KG1 (cell line): Measurements from ENCODE around the gene HCRTR1.

Source experiments
- DNase-seq: peaks from one replicate; lab custom pipeline; 2025; lab: John Stamatoyannopoulos, UW

The HCRTR1 gene

DNA sequence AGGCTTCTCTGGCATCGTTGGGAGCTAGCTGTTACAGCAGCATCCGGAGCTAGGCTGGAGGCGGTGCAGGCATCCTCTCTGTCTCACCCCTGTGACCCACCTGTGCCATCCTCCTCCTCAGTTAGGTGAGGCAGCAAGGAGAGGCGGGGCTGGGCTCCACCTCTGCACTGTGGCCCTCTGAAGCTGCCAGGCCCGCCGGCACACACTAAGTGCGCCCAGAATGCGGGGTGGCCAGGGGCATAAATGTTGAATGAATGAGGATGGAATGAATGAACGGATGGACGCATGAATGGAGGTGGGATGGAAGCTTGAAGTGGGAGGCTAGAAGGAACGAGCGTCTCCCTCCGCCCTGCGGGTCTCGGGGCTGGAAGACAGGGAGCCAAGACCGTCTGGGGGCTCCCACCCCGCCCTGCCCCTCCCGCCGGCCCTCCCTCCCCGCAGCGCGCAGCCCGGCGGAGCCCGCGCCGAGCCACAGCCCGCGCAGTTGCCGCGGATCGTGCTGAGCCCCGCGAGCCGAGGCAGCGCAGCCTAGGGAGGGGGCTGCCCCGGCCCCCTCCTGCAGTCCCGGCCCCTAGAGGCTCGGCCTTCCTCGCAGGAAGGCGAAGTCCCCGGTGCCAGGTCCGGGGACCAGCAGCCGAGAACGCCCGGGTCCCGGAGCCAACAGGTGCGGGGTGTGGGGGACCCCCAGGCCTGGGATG lies at the start of gene HCRTR1:
Gene HCRTR1 (plus strand): TSS at position 472 of the 698 bp plus-strand sequence. CDS start 1,504 bp downstream, outside the sequence.
- no peak for DNase-seq

DNA sequence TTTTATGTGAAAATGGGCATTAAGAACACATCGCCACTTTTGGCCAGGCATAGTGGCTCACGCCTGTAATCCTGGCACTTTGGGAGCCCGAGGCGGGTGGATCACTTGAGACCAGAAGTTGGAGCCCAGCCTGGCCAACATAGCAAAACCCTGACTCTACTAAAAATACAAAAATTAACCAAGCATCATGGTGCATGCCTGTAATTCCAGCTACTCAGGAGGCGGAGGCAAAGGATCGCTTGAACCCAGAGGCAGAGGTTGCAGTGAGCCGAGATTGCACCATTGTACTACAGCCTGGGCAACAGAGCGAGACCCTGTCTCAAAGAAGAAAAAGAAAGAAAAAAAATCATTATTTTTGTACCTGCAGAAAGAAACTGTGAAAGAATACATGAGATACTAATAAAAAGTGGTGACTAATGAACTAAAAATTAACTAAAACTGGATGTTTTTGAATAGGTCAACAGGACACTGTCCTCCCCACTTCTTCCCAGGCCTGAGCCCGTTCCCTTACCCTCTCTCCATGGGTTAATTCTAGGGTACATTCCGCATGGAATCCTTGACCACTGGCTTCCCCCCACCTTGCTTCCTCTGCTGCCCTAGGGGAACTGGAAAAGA lies 49.4 kb upstream of the HCRTR1 start:
- no peak for DNase-seq

DNA sequence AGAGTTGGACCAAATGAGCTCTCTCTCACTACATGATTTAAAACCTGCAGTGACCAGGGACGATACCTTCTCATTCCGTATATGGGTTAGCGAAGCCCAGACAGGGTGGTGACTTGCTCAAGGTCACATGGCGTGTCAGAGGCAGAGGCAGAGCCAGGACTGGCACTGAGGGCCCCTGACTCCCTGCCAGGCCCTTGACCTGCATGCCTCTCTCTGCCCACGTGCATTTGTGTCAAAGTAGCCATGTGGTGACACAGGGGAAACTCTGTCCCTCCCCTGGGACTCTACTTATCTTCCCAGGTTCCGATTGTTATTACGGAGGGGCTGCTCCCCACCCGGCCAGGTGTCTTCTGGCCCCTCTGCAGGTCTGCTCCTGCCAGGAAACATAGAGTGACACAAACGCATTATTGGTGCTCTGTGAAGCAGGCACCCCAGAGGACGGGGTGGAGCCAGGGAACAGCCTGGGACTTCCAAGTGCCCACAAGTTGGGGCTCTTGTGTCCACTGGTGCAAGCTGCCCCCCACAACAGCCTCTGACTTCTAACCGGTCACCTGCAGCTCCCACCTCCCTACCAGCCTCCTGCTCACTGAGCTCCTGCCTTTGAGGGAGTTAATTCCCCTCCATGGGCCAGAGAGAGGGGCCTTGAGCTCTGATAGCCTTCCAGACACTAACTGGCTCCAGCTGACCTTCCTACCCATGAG lies 48.4 kb upstream of the HCRTR1 start:
- no peak for DNase-seq

DNA sequence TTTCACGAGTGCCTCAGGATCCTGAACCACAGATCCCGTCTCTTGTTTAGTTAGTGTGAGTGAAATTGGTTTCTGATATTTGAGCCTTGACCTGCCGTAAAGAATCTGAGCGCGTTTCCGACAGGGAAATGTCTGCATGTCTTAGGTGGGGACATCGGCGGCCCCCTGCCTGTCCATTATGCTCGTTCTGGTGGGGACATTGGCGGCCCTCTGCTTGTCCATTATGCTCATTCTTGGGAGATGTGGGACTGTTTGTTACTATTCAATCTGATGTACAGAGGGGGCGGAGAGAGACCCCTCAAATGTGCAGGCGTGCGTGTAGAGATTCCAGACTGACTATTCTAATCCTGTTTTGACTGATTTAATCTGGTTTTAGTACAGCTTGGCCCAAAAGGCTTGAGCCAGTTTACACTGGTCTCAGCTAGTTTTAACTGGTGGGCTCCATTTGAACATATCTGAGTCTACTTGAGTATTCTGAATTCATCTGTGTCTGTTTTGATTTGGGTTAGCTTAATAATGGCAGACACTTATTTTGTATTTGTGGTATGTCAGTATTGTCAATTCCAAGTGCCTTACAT lies 47.8 kb upstream of the HCRTR1 start:
- no peak for DNase-seq

DNA sequence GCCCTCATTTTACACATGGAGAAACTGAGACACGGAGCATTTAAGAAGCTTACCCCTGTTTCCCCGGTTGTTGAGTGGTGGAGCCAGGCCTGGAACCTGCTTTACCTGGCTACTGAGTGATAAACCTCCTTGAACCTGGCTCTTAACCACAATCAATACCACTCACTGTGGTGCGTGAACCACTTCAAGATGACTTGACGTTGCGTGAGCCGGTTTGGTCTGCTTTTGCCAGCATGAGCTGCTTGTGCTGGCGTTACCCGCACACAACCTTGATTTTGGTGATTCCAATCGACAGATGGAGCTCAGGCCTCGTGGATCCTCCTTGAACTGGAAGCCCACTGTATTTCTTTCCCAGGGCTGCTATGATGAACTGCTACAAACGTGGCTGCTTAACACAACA lies 47.3 kb upstream of the HCRTR1 start:
- no peak for DNase-seq

DNA sequence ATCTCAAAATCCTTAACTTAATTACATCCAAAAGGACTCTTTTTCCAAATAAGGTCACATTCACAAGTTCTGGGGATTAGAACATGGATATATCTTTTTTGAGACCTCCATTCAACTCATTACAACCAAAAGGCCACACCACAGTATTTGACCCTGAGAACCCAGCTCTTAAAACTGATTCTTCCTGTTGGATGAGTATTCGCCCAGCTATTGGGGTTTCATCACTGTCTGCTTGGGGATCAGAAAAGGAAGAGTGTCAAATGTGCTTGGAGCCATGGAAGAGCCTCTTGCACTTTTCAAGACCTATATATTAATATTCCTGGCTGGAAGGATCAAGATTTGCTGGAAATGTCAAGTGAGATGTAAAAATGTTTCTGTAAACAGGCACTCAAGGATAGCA lies 46.6 kb upstream of the HCRTR1 start:
- DNase-seq, result no peak

DNA sequence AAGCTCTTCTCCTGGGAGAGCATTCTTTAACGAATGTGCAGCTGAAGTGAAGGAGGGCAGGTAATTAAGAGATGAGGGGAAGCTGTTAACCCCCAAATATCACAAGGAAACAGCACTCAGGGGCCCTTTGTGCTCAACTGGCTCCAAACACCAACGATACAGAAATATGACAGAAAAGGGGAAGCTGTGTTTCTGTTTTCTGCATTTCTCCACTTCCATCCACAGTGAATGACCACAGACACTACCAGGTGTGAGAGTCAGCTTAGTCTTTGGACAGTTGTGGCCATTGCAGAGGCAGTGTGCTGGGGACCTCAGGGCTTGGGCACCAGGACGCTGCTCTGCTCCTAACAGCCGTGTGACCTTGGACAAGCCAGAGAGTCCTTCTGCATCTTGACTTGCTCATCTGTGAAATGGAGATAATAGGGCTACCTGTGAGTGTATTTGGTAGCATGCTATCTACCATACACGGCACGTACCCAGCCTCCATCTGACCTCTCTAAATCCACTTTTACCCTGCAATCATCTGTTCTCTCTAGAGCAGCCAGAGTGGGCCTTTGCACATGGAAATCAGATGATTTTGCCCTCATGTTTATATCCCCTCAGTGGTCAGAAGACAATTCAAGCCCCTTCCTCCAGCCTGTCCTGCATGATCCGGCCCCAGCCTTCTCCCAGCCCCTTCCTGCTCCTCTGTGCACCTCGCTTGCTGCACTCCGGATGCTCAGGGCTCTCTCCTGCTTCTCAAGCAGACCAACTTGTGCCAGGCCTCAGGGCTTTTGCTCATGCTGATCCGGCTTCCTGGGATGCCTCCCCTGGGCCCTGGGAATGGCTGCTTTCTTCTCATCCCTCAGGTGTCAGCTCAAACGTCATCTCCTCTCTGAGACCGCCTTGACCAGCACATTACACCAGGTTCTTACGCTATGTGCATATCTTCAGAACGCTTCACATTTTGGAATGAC lies 45.9 kb upstream of the HCRTR1 start:
- peak; percentile 26 for DNase-seq

DNA sequence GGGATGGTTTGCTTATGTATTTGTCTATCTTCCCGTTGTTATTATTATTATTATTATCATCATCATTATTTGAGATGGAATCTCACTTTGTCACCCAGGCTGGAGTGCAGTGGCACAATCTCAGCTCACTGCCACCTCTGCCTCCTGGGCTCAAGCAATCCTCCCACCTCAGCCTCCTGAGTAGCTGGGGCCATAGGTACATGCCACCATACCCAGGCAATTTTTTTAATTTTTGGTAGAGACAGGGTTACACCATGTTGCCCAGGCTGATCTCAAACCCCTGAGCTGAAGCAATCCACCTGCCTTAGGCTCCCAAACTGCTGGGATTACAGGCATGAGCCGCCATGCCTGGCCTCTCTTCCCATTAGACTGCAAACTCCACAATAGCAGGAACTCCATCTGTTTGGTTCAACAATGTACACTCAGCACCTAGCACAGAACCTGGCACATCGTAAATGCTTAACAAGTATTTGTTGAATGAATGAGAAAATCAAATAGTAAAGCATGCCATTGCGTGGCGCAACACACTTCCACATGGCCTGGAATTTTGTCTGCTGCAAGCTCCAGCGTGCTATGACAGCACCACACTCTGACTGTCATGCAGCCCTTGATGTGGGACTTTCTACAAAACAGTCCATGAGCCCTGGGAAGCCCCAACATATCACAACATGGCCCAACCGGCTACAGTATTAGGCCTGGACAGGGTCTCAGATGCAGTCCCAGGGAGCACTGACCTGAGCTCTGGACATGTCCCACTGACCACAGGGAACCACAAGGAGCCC lies 45.0 kb upstream of the HCRTR1 start:
- DNase-seq, result no peak

DNA sequence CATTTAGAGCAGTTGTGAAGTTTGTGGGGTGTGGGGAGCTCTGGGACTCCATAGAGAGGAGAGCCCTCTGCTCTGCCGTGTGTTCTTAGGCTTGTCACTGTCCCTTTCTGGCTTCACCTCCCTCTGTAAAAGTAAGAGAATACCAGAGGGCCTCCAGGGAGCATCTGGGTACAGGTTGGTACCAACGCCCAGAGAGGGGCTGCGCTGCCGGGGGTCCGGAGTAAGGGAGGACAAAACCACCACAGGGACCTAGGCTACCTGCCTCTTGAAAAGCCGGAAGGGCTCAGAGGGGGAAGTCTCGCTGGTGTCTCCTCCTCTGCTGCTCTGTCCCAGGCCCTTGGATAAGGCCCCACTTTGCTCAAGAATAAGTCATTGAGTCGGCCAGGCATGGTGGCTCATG lies 44.2 kb upstream of the HCRTR1 start:
- no peak for DNase-seq

DNA sequence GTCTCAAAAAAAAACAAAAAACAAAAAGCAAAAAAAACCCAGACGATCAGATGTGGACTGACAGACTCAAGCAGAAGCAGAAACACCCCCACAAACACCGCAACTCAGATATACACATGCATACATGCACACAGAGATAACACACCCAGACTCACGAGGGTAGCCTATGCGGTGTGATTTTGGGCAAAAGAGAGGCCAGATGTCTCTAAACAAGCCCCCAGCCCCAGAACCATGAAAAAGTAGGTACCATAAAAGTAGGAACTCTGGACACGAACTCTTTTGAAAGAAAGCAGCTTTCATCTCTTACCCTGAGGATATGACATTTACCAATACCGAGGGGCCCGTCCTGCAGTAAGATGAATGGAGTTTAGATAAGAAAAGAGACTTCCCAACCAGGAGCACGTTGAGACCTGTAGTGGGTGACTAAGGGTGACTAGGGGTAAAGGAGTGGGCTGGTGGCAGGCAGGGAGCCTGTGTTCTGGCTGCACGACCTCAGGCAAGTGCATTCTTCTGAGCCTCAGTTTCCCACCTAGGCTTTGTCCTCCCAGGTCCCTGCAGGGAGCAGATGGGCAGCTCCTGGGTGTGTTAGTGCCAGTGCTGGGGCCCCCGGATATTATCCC lies 42.6 kb upstream of the HCRTR1 start:
- DNase-seq, result no peak

DNA sequence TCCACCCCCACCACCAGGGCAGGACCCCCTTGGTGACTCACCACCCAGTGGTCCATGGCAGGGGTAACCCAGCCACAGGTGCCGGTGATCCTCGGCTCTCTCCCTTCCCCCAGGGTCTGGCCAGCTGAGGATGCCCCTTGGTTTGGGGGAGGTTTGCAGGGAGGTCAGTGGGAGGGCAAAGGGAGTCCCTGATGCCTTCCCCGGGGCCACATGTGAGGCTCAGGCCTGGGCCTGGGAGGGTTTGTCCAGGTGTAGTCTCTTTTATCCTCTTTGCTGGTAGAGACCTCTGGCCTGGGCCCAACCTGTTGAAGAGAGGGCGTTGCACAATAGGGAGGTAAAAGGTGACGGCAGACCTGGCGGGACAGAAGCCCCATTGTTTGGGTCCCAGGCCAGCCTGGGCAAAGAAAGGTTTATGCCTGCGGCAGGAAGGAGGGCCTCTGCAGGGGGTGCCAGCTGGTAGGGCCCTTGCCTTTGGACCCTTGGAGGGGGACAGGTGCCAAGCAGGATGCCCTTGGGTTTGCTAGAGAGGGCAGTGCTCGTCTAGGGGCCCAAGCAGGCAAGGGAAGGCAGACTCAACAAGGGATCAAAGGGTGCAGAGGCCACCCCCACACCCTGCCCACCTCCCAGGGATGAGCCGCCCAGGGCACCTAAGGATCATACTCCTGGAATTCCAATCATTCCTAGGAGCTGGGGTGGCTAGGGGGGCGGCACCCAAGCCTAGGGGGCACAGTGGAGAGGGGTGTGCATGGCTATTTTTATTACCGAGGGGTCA lies 41.9 kb upstream of the HCRTR1 start:
- no peak for DNase-seq

DNA sequence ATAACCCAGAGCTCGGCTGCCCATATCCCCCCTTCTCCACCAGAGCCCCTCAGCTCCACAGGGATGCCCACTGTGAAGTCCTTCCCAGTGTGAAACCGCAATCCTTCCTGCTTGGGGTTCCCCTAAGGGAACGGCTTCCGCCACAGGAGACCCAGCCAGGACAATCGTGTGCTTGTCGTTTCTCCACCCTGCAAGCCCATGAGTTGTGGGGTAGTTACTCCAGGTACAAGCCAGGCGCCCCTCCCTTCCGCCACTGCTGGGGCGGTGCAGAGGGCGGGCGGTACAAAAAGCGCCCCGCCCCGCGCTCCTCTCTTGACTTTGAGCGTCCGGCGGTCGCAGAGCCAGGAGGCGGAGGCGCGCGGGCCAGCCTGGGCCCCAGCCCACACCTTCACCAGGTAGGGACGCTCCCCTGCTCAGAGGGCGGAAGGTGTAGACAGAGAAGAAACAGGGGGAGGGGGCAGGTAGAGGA lies 41.3 kb upstream of the HCRTR1 start, which contains the start of gene TINAGL1:
Gene TINAGL1 (plus strand): TSS at position 315 of the 469 bp plus-strand sequence. CDS start 634 bp downstream, outside the sequence.
- DNase-seq, result no peak

DNA sequence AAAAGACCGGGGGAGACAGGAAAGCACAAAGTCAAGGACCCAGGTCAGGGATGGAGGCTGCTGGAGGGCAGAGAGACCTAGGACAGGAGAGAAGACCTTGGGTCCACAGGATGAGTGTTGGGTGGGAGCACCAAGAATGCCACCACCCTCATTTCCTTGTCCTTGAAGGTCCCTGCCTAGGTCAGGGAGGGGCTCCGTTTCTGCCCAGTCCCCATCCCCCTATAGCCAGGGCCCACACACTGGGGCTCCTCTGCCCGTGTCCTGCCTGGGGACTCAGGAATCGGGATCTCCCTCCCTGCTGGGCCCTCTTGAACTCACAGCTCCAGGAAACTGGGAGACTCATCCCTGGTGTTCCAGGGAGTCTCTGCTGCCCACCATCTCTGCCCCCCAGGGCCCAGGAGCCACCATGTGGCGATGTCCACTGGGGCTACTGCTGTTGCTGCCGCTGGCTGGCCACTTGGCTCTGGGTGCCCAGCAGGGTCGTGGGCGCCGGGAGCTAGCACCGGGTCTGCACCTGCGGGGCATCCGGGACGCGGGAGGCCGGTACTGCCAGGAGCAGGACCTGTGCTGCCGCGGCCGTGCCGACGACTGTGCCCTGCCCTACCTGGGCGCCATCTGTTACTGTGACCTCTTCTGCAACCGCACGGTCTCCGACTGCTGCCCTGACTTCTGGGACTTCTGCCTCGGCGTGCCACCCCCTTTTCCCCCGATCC lies 40.6 kb upstream of the HCRTR1 start:
- DNase-seq, result no peak

DNA sequence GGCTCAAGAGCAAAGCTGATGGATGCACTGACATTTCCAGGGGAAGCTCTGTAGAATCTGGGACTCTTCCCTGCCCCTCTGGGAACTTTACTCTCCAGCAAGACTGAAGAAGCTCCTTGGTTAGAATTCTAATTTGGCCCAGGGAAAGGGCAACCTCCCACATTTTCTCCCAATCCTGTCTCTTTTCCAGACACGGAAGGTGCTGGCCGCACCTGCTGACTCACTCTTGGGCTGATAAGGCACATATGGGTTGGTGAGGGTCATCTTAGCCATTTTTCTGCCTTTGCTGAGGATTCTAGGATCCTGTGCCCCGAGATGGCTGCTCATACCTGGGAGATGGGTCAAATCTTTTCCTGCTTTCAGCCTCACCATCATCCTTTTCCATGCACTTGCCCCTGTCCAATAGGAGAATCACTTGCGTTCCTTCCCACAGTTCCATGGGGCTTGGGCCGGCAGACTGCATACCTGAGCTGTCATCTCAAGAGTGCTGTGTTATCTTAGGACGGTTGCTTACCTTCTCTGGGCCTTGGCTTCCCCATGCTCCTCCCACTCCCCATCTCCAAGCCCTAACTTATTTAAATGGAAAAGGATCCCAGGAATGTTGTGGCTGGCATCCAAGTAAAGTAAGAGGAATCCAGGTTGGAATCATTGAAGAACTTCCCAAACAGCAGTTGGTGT lies 39.8 kb upstream of the HCRTR1 start:
- no peak for DNase-seq

DNA sequence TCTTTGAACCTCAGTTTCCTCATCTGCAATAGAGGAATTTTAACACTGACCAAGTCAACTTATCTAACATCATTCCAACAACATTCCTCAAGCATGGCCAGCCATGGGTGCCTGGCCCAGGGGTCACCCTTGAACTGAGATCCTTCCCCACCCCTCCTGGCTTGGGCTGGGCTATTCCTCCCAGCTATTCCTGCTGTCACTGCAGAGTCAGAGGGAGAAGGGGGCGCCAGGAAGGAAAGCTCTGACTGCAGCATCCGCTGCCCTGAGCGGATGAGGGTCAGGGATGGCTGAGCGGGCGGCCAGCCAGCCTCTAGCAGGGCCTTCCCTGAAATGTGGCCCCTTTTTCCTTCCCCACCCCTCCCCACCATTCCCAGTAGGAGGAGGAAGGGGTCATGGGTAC lies 38.1 kb upstream of the HCRTR1 start:
- DNase-seq, result no peak

DNA sequence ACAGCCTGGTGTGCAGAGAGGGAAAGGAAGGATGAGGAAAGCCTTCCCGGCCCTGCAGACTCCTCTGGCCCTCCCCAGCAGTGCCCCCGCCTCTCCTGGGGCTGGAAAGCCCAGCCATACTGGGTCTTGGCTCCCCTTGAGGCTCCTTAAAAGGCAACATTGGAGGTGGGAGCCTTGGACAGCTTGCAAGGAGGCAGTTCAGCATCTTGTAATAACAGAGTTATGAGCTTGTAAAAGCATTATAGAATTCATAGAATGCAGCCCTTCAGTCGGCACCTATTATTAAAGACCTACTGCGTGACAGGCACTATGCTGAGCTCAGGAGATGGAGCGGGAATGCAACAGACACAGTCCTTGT lies 37.0 kb upstream of the HCRTR1 start:
- no peak for DNase-seq

DNA sequence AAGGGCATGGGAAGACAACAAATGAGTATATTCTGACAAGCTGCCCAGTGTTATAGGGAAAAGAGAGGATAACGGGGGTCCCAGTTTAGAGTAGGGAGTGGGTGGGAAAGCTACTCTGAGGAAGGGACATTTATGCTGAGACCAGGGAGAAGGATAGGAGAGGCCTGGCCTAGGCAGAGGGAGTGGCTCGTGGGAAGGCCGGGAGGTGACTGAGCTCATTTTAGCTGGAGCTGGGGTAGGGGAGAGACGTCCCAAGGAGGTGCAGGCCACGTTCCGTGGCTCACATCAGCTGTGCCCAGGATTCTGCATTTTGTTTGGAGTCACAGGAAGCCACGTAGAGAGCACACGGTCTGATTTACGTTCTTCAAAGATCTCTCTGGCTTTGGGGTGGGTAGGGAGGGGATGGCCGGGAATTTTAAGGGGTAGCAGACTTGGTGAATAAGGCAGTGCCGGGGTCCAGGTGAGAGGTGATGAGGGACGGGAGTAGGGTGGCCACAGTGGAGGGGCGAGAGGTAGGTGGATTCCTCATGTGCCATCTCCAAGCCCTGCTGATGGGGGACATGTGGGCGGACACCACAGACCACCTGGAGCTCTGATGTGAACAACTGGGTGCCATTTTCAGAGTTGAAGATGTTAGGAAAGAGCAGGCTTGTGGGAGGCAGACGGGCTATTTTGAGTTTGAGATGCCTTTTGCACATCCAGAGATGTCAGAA lies 36.4 kb upstream of the HCRTR1 start:
- no peak for DNase-seq
